Hippocampal formation (tissue), 2 donors: ENCODE measurements around the gene METTL21C.

ENCODE experiments used
- DNase-seq, 2 donors: peaks; one replicate each; lab custom pipeline; 2025; lab: John Stamatoyannopoulos, UW

METTL21C gene

GRCh38 chr13:102697929-102698648, 3.2 kb upstream of the METTL21C start:
- no peak for DNase-seq

- DNase-seq, result no peak
Observed at GRCh38 chr13:102697264-102697663, 2.4 kb upstream of the METTL21C start.

- DNase-seq, result no peak
Observed at GRCh38 chr13:102696465-102696864, 1.6 kb upstream of the METTL21C start.

GRCh38 chr13:102693776-102694175, 1.1 kb downstream of the METTL21C start:
- DNase-seq, result no peak

GRCh38 chr13:102693250-102693649, 1.6 kb downstream of the METTL21C start:
- no peak for DNase-seq

GRCh38 chr13:102692491-102692826, 2.4 kb downstream of the METTL21C start:
- no peak for DNase-seq

GRCh38 chr13:102690883-102691282, 4.0 kb downstream of the METTL21C start:
- no peak for DNase-seq

GRCh38 chr13:102688306-102688973, 6.4 kb downstream of the METTL21C start:
- DNase-seq, result no peak

GRCh38 chr13:102687520-102687919, 7.3 kb downstream of the METTL21C start:
- DNase-seq, result no peak

GRCh38 chr13:102686024-102686423, 8.8 kb downstream of the METTL21C start:
- DNase-seq, result no peak

- DNase-seq, result no peak
Observed at GRCh38 chr13:102683637-102684036, 11.2 kb downstream of the METTL21C start.

- DNase-seq, result no peak
Observed at GRCh38 chr13:102682727-102683126, 12.1 kb downstream of the METTL21C start.

GRCh38 chr13:102682211-102682610, 12.6 kb downstream of the METTL21C start:
- no peak for DNase-seq

- peak in 1 of 2 donors; percentile 2 for DNase-seq
Observed at GRCh38 chr13:102680842-102681740, 13.8 kb downstream of the METTL21C start.

- DNase-seq, result no peak
Observed at GRCh38 chr13:102680133-102680717, 14.6 kb downstream of the METTL21C start.

- DNase-seq, result no peak
Observed at GRCh38 chr13:102679449-102680132, 15.3 kb downstream of the METTL21C start.

- no peak for DNase-seq
Observed at GRCh38 chr13:102678339-102679107, 16.3 kb downstream of the METTL21C start.

- no peak for DNase-seq
Observed at GRCh38 chr13:102677122-102677521, 17.7 kb downstream of the METTL21C start.

GRCh38 chr13:102675115-102675514, 19.7 kb downstream of the METTL21C start:
- DNase-seq, result no peak

GRCh38 chr13:102670130-102670529, 24.7 kb downstream of the METTL21C start:
- DNase-seq, result no peak

- DNase-seq, result no peak
Observed at GRCh38 chr13:102667911-102668310, 26.9 kb downstream of the METTL21C start.
